Kidney epithelial cell (primary cell): ENCODE data around the gene AOX1. TPM values are rescaled to one million over a fixed set of nuclear protein-coding genes. Genes with fewer than 3 reads are reported as not detected.

Experiments
- DNase-seq: peaks from one replicate; pipeline ENCODE4 v3.0.0-alpha.2; 2010; ENCODE audit warnings: low read depth
- H3K27me3 ChIP-seq: 2 replicates; pipeline ENCODE4 v1.6.0; 2011; ENCODE audit warnings: low read length; ENCODE audit not compliant: control insufficient read depth, insufficient read depth
- H3K36me3 ChIP-seq: 2 replicates; pipeline ENCODE4 v1.5.1; 2011; ENCODE audit warnings: low read length; ENCODE audit not compliant: control insufficient read depth, insufficient read depth
- H3K4me3 ChIP-seq: 2 replicates; pipeline ENCODE4 v1.5.1; 2011; ENCODE audit warnings: low read depth, mild to moderate bottlenecking, control low read depth, low read length
- CTCF ChIP-seq: IDR thresholded peaks from 2 replicates; pipeline ENCODE4 v1.5.1; 2011; ENCODE audit warnings: mild to moderate bottlenecking, moderate library complexity, low read length, control low read depth, inconsistent platforms; ENCODE audit not compliant: insufficient read depth, poor library complexity, severe bottlenecking
- total RNA-seq: library from RNA; depleted of rRNA; stranded (reverse); fragments of >200 nt; gene quantifications from 2 replicates; pipeline ENCODE4 v1.2.3, GENCODE V29; 2015

Gene AOX1
- total RNA-seq, 1 donor from 2014 or later = 0.88 TPM

DNA sequence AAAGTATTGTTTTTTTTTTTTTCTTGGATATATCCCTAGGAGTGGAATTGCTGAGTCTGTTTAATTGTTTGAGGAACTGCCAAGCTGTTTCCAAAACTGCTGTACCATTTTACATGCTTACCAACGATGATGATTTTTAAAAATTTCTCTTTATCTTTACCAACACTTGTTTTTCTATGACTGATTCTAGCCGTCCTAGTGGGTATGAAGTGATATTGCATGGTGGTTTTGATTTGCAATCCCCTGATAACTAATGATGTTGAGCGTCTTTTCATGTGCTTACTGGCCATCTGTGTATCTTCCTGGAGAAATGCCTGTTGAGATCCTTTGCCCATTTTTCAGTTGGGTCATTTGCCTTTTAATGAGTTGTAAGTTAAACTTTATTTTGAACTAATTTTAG, 8.8 kb upstream of the AOX1 start:
- TF ChIP-seq CTCF = no peak
- Histone ChIP-seq H3K36me3 (no peaks in the 10 kb centered on the region), H3K4me3 (no peak overlapping the region), H3K27me3 (no peaks in the 10 kb centered on the region)
- DNase-seq = no peak

DNA sequence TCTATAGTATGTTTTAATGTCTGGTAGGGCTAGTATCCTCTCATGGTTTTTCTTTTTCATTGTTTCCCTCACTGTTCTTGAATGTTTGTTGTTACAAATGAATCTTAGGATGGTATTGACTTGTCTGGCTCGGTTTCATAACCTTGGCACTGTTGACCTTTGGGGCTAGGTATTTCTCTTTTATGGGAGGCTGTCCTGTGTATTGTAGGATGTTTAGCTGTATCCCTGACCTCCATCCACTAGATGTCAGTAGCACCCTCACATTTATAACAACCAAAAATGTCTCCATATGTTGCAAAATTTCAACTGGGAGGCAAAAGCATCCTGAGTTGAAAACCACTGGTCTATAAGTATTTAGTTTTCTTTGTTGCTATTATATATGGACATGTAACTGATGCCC, 7.0 kb upstream of the AOX1 start:
- Histone ChIP-seq H3K36me3 (no peaks in the 10 kb centered on the region), H3K4me3 (no peak overlapping the region), H3K27me3 (no peaks in the 10 kb centered on the region)
- no peak for DNase-seq
- peak; percentile 53 for TF ChIP-seq CTCF

GRCh38 chr2:200584639-200585038, 1.2 kb upstream of the AOX1 start:
- no peak for DNase-seq

DNA sequence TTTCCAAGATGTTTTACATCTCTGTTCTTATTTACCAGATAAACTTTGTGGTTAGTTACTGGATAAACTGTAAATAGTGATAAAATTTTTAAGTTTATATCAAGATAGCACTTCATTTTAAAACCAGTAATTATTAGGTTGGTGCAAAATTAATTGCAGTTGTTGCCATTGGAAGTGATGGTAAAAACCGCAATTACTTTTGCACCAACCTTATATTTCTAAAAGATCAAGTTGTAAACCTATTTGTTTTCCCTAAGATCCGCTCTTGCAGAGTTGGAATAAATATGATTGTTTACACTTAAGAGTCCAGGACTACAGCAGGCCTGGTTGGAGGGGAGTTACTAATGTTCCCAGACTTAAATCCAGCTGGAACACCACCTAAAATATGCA, 479 bp upstream of the AOX1 start:
- no peaks in the 10 kb centered on the region for H3K27me3 ChIP-seq
- H3K36me3 ChIP-seq = no peaks in the 10 kb centered on the region
- no peak for TF ChIP-seq CTCF
- no peak for DNase-seq
- H3K4me3 ChIP-seq = peak overlapping the region; percentile 42

More at GRCh38 chr2:200584639-200585038, 1.2 kb upstream of the AOX1 start:
- no peak for TF ChIP-seq CTCF
- Histone ChIP-seq H3K27me3 (no peaks in the 10 kb centered on the region), H3K36me3 (no peaks in the 10 kb centered on the region), H3K4me3 (no peak overlapping the region)

DNA sequence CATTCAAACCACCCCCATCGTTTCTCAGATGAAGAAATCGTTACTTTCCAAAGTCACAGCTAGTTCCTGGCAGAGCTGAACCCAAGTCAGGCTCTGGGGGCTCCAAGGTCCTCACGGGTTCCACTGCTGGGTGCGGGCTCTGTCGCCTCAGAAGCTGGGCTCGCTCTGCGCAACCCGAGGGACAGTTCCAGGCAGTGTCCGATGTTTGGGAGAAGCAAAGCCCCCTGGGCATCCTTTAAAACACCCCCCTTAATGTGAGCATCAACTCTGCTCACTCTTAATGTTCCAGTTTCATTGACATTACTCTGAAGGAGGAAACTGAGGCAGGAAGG, 796 bp downstream of the AOX1 start:
- Histone ChIP-seq H3K36me3 (no peaks in the 10 kb centered on the region), H3K4me3 (no peak overlapping the region), H3K27me3 (no peaks in the 10 kb centered on the region)
- TF ChIP-seq CTCF = no peak
- no peak for DNase-seq

DNA sequence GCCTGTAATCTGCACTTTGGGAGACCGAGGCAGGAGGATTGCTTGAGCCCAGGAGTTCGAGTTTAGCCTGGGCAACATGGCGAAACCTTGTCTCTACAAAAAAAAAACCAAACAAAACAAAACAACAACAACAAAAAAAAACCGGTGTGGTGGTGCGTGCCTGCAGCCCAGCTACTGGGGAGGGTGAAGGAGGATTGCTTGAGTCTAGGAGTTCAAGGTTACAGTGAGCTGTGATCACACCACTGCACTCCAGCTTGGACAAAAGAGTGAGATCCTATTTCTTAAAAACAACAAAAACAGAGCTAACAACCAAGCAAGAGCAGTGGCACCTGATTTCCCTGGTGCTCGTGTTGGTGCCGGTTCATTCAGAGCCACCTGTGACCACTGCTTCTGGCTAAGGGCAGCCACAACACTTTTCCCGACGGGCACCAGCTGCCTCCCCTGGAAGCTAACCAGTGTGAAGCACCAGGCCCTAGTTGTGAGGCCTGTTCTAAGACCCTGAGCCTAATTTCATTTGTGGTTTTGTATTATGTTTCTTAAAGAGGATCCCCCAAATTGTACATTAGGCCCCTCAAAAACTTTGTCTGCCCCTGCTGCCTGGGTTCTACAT, 1.3 kb downstream of the AOX1 start:
- no peak for TF ChIP-seq CTCF
- Histone ChIP-seq H3K27me3 (no peaks in the 10 kb centered on the region), H3K4me3 (no peak overlapping the region), H3K36me3 (no peaks in the 10 kb centered on the region)
- DNase-seq = no peak
